ENCODE measurements around the gene GRIN3A. TPM values are rescaled to one million over a fixed set of nuclear protein-coding genes. Genes with fewer than 3 reads are reported as not detected.

GRIN3A gene
- total and polyA plus RNA-seq, 9 of the 15 experiments (the other 6 are each of a cell fraction or from before 2014, with no cell fraction given), result 0.01 to 0.03 TPM; not detected in 7

DNA sequence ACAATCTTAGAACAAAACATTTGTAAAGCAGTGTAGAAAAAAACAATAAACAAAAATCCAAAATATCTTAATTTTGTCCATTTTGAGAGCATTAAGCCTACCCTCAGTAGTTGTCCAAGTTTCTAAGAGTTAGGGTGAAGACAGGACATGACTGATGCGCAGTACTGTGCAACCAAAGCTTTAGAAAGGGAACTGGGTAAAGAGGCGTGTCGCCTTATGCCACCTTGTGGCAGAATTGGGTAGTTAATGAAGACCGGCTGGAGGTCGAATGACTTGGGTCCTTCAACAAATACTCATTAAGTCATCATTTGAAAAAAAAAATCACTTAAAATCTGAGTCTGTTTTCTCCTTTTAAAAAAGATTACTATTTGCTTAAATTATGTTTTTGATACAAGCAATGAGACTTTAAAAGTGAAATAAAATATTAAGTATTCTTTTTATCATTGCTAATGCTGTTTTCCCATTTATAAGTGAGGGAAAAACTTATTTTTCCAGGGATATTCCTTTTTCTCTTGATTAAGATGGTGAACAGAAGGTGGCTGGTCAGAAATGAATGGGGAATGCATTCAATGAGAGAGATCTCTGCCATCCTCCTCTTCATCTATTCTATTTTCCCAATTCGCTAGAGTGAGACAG, 208.3 kb downstream of the GRIN3A start (continued):
- TF ChIP-seq RAD21 (CRISPR knock-in tag; conservative IDR thresholded peaks at IDR 0.05 in 1 of 2, IDR thresholded peaks at IDR 0.05 in 1 of 2) (peak; percentile 86 to 87), CREM (IDR thresholded peaks at IDR 0.05; ENCODE audit: low read depth) (0 out of 2 replicates have a peak, but pooled peaks have one; percentile 23), GATAD2B (IDR thresholded peaks at IDR 0.05; ENCODE audit: borderline replicate concordance) (peak; percentile 14; the same call in 1 of the 2 replicates)
- TF ChIP-seq, protein P1, sequence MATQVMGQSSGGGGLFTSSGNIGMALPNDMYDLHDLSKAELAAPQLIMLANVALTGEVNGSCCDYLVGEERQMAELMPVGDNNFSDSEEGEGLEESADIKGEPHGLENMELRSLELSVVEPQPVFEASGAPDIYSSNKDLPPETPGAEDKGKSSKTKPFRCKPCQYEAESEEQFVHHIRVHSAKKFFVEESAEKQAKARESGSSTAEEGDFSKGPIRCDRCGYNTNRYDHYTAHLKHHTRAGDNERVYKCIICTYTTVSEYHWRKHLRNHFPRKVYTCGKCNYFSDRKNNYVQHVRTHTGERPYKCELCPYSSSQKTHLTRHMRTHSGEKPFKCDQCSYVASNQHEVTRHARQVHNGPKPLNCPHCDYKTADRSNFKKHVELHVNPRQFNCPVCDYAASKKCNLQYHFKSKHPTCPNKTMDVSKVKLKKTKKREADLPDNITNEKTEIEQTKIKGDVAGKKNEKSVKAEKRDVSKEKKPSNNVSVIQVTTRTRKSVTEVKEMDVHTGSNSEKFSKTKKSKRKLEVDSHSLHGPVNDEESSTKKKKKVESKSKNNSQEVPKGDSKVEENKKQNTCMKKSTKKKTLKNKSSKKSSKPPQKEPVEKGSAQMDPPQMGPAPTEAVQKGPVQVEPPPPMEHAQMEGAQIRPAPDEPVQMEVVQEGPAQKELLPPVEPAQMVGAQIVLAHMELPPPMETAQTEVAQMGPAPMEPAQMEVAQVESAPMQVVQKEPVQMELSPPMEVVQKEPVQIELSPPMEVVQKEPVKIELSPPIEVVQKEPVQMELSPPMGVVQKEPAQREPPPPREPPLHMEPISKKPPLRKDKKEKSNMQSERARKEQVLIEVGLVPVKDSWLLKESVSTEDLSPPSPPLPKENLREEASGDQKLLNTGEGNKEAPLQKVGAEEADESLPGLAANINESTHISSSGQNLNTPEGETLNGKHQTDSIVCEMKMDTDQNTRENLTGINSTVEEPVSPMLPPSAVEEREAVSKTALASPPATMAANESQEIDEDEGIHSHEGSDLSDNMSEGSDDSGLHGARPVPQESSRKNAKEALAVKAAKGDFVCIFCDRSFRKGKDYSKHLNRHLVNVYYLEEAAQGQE (IDR thresholded peaks at IDR 0.05; ENCODE audit: borderline replicate concordance), result peak; percentile 82
- TF ChIP-seq, protein P1 (CRISPR knock-in tag; IDR thresholded peaks at IDR 0.05; ENCODE audit: low read depth), result no peak
- TF ChIP-seq, protein P2, sequence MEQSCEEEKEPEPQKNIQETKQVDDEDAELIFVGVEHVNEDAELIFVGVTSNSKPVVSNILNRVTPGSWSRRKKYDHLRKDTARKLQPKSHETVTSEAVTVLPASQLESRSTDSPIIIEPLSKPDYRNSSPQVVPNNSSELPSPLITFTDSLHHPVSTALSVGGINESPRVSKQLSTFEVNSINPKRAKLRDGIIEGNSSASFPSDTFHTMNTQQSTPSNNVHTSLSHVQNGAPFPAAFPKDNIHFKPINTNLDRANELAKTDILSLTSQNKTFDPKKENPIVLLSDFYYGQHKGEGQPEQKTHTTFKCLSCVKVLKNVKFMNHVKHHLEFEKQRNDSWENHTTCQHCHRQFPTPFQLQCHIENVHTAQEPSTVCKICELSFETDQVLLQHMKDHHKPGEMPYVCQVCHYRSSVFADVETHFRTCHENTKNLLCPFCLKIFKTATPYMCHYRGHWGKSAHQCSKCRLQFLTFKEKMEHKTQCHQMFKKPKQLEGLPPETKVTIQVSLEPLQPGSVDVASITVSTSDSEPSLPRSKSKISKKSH (CRISPR knock-in tag; IDR thresholded peaks at IDR 0.05), result no peak
